ENCODE measurements around the gene PPARG.

DNA sequence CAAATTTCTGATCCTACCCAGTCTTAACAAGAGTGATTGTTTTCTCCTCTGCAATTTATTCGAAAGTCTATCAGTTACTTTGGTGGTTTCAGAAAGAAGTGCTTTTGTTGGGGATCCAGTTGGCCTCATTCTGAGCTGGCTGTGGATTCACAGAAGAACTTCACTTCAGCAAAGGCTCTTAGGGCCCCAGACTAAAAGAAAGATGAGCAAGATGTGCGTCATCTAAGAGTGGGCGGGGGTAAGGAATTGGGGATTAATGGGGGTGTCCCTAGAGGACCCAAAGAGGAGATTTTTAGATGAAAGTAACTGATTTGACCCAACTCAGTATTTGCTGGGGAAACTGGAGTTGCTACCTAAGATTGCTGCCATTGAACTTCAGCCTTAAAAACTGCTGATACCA lies 131.5 kb downstream of the PPARG start:
- TF ChIP-seq, protein P1, sequence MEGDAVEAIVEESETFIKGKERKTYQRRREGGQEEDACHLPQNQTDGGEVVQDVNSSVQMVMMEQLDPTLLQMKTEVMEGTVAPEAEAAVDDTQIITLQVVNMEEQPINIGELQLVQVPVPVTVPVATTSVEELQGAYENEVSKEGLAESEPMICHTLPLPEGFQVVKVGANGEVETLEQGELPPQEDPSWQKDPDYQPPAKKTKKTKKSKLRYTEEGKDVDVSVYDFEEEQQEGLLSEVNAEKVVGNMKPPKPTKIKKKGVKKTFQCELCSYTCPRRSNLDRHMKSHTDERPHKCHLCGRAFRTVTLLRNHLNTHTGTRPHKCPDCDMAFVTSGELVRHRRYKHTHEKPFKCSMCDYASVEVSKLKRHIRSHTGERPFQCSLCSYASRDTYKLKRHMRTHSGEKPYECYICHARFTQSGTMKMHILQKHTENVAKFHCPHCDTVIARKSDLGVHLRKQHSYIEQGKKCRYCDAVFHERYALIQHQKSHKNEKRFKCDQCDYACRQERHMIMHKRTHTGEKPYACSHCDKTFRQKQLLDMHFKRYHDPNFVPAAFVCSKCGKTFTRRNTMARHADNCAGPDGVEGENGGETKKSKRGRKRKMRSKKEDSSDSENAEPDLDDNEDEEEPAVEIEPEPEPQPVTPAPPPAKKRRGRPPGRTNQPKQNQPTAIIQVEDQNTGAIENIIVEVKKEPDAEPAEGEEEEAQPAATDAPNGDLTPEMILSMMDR (IDR thresholded peaks at IDR 0.05), result no peak
- TF ChIP-seq POLR2A (IDR thresholded peaks at IDR 0.05), result no peak
- no peak for TF ChIP-seq POLR2AphosphoS5 (IDR thresholded peaks at IDR 0.05)

All from suprapubic skin (tissue), 4 donors.